Pulmonary artery endothelial cell (primary cell): ENCODE data around the gene PLPP2. TPM values are rescaled to one million over a fixed set of nuclear protein-coding genes. Genes with fewer than 3 reads are reported as not detected.

Source experiments
- DNase-seq: peaks from one replicate; pipeline ENCODE4 v3.0.0-alpha.2; 2011; ENCODE audit warnings: low read depth, low spot score
- total RNA-seq: library from RNA; depleted of rRNA; stranded (reverse); fragments of >200 nt; gene quantifications from 2 replicates; pipeline ENCODE4 v1.2.3, GENCODE V29; 2014

The PLPP2 gene
- total RNA-seq, 1 donor from 2014 or later, result 9.0 TPM

DNA sequence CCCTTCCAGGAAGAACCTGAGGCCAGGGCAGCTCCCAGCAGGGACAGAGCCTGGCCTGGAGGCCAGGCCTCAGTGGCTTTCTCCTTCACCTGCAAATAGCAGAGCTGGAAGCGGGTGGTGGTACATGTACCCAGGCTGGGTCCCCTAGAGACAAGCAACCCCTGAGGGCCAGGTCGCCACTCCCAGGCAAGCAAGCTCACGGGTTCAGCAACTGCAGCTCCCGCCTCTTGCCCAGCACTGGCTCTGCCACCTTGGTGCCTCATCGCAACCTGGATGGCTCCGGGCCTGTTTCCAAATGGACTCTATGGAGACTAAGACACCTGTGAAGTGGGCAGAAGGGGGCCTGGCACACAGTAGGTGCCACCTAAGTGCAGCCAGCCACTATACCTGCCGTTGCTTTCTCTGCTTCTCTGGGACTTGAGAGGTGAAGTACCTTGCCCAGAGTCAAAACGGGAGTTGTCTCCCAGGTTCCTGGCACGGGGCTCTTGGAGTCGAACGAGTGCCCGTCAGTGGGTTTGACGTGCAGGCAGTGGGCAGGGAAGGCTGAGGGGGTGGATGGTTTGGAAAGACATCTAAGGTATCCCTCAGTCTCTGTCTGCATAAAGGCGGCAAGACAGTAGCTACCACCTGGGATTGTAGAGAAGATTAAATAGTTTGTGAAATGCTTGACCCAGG is 2.4 kb upstream of the PLPP2 start:
- DNase-seq, result no peak

DNA sequence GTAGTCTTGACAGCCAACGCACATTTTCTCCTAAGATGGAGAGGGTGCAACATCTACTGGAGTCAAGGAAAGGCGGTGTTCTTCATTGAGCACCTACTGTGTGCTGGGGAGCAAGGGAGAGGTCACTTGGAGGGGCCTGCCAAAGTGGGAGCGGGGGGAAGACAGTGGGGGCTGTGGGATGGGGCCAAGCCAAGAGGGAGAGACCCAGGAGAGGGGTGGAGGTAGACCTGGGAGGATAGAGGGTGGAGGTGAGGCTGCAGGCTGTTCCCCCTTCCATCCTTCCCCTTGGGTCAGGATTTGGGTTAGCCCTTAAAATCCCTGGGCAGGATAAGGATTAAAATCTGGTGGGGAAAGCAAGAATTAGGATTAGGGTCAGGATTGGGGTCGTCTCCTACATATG is 1.7 kb upstream of the PLPP2 start:
- no peak for DNase-seq

DNA sequence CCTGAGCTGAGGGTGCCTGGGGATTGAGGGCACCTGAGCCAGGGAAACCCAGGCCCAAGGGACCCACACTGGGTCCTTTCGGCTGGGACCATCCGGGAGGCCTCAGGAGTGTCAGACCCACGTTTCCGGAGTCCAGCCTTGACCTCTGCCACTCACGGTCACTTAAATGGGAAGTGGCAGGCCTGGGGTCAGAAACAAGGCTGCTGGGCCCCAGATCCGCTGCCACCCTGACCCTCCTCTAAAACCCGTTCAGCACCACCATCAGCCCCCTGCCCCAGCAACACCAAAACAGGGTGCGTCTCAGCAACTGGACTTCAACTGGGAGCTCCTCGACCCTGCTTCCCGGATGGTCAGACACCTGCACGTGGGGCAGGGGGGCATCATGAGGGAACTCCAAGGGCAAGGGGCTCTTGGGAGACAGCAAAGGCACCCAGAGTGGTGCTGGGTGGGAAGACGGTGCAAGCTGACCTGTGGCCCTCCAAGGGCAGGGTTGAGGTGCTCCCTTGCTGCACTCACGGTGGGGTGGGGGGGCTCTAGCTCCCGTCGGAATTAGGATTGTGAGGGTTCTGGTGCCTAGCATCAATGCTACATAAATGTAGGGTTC is 1.2 kb upstream of the PLPP2 start:
- no peak for DNase-seq

DNA sequence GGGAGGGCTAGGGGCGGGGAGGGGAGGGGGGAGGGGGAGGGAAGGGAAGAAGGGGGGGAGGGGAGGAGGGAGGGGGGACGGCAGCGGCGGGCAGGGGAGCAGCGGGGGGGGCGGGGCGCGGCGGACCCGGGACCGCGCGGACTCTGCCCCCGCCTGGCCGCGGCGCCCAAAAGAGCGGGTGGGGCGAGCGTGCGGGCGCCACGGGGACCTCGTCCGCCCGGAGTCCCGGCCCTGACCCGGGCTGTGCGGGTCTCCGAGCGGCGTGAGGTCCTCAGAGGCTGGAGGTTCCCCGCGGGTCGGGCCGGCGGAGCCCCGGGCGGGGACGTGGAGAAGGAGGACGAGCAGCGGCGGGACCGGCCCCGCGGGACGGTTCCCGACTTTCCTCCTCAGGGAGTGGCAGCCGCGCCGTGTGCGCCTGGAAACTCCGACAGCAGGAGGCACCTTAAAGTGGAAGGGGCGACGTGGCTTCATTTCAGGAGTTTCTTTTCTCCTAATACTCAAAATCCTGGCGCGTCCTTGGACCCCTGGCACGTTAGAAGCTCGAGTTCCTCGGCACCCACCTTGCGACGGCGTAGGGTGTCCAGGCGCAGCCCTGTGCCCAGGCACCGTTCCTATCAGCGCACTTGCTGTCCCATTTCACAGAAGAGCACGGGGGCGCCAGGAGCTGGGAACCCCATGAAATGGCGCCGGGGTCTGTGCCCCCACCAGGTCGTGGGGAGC is 518 bp upstream of the PLPP2 start:
- DNase-seq, result no peak

GRCh38 chr19:290372-291005 is 714 bp downstream of the PLPP2 start:
- DNase-seq, result no peak

DNA sequence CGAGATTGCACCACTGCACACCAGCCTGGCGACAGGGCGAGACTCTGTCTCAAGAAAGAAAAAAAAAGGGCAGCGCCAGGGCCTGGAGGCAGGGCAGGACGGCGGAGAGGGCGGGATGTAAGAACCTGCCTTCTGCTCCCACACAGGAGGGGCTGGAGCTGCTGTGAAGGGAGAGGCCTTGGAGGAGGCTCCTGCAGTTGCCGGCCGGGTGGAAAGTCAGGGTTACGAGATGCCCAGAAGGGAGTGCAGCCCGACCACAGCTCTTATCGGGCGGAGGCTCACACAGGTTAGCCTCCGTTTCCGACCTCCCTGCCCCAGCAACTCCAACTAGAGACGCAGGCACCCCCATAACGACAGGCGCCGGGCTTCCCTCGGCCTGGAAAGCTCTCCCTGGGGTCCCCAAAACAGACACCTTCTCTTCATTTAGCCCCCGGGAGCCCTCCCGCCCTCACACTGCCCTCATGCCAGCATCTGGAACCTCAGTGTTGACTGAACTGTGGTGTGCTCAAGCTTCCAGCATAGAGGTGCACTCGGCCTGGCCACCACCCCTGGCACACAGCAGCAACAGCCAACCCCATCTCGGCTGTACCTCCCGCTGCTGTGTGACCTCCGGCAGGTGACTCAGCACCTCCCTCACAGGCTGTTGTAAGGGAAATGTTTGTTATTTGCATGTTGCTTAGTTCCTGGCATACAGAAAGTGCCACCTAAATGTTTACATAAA is 1.4 kb downstream of the PLPP2 start:
- DNase-seq, result peak; percentile 13

DNA sequence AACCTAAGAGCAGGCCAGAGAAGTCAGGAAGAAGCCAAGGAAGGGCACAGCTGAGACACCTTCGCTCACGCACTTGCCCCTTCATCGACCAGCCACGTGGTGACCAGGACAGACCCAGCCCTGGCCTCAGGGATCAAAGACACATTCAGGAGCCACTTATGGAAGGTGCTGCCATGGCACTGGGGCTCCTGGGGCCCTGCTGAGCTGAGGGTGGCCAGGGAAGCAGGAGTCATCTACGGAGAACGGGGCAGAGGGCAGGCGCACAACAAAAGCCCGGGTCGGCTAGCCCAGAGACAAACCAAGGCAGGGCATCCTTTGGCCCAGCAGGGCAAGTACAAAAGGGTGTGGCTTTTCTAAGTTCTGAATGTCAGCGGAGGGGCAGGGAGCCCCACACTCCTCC is 2.3 kb downstream of the PLPP2 start:
- no peak for DNase-seq

GRCh38 chr19:287381-287871 is 3.8 kb downstream of the PLPP2 start:
- DNase-seq, result no peak

DNA sequence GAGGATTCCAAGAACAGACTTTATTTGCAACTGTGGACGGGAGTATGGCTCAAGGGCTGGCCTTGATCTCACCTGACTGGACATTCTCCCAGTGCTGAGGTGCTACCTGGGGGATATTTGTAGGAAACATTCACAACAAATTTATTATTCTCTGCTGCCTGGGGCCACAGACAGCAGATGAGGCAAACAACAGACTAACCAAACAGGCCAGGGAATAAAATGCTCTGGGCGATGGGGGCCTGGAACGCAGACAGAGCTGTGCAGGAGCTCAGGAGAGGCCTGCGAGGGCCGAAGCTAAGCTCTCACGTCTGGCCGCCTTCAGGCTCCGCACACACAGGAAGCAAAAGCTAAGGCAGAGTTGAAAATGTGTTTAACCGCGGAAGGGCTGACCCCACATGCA is 7.8 kb downstream of the PLPP2 start:
- no peak for DNase-seq

GRCh38 chr19:282501-282900 is 8.7 kb downstream of the PLPP2 start:
- DNase-seq, result no peak

DNA sequence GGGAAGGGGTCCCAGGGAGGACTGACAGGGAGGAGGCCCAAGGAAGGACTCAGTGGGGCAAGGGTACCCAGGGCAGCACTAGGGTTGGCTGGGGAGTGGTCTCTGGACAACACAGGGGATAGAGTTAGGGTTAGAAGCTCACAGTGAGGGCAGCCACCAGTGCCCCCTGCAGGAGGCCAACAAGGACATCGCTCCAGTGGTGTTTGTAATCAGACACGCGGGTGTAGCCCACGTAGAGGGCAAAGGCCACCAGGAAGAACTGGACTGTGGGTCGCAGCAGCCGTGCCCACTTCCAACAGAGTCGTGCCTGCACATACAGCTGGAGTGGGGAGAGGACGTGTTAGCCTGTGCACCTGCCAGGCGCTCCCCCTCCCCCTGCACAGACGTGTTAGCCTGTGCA is 9.2 kb downstream of the PLPP2 start:
- no peak for DNase-seq

DNA sequence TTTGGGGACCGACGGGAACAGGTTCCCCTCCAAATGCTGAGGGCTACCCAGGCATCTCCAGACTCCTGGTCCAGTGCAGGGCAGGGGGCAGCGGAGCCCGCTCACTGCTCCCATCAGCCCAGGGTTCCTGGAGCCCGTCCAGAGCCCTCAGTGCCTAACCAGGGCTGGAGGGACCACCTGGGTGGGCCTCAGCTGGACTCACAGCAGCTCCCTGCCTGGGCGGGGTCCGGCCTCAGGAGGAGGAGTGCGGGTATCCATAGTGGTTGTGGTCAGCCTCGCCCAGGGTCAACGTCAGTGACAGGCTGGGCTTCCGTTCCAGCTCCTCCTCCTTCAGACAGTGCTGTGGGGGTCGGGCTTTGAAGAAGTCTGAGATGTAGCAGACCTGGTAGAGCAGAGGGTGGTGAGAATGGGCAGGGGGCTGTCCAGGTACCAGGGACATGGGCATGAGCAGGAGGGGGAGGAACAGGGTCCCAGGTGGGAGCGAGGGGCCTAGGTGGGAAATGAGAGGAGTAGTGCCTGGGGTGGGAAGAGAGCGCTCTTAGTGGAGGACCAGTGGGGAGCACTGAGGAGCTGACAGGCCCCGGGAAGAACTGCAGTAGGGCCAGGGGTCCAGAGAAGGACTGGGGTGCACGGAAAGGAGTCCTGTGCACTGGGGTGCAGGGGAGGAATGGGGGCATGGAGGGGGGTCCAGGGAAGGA is 9.9 kb downstream of the PLPP2 start:
- no peak for DNase-seq

DNA sequence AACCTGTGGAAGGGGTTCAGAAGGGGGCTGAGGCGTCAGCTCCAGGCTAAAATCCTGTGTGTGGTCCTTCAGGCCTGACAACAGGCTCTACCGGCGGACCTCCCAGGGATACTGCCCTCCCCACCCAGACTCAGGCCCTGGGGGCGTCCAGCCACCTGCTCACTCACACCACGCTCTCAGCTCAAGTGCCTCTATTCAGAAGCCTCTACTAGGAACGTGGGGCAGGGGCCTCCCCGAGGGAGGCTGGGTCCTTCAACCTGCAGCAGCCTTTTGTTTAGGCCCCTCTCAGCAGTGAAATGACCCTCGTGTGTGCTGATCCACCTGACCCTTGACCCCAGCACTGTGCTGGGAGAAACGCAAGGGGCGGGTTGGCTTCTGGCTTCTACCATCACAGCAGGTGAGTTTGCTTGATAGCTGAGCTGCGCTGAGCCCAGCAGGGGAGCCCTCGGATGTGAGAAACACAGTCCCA is 10.6 kb downstream of the PLPP2 start:
- no peak for DNase-seq

DNA sequence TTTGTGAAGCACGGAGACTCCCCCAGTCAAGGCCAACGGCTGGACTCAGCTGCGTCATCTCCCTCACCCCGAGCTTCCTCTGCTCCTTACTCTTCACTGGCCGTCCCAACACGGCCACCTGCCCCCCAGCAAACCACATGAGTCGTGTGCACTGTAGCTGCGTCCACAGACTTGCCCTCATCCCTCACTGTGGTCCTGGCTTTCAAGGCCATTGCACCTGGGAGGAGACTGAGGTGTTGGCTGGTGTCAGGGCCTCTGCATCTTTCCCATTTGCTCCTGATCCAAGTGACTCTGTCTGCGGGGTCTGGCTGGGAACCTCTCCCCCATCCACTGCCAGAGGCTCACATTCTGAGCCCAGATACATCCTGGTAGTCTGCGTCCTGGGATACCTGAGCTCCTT is 11.5 kb downstream of the PLPP2 start:
- no peak for DNase-seq

DNA sequence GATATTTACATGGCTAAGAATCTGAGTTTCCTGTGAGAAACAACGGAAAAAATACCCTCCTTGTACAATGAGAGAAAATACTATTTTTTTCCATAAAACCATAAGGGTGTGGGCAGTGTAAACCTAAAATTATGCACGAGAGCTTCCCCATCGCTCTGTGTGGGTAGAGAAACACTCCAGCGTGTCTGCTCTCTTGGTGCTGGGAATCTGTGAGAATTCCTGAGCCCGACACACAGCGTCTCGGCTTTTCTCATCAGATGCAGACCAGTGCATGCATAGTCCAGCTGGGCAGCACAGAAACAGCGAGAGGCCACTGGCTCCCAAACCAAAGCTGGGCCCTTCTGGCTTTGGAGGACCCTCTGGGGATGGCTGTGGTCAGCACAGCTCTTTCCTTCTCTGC is 12.0 kb downstream of the PLPP2 start:
- no peak for DNase-seq

- DNase-seq, result no peak
These were observed 13.5 kb downstream of the PLPP2 start for GRCh38 chr19:277581-278165.

DNA sequence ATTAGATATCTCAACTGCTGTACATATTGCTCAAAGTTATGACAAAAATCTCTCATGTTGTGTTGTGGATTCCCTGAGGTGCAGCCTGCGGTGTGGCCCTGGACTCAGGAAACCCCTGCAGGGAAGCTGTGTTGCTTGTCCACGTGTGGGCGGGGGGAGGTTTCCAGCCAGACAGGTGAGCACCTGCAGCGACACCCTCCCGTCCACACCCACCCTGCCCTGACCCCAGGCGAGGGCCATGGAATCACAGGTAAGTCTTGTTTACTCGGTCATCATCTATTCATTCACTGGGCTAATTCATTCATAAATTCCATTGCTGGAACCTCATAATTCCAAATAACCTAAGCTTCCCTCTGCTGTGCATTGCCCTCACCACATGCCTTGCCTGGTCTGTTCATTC is 14.1 kb downstream of the PLPP2 start:
- DNase-seq, result no peak

DNA sequence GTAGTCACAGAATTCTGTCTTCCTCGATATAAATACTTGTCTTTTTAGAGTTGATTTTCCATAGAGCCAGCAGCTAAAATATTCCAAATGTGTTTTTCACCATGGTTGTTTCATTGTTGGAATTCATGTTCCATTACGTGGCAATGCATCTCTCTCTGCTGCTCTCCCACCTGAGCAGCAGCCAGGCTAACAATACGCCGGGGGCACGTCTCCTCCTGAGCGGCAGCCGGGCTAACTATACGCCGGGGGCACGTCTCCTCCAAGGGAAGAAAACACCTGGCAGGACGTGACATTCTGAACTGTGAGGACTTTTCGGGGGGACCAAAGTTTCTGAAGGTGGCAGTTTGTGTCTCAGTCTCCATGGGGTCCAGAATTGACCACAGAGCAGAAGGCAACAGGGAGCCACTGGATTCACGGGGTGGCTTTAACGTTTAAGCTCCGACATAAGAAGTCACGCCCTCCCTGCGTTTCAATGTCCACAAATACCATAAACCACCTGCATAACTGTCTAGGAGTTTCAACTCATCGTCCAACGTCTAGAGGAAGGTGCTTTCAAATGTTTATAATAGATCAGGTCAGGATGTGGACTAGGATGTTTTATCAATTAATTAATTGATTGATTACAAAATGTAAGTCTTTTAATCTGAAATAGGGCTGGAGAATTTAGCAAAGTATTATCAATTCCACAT is 15.1 kb downstream of the PLPP2 start:
- no peak for DNase-seq

- no peak for DNase-seq
These were observed 16.2 kb downstream of the PLPP2 start for GRCh38 chr19:275000-275399.

- no peak for DNase-seq
These were observed 17.8 kb downstream of the PLPP2 start for GRCh38 chr19:273393-273792.
